Nephron (organoid): ENCODE measurements around the gene PDCD2L.

Experiments used
- H3K27ac Mint-ChIP-seq, 3 experiments: 2 replicates each; pipeline ENCODE4 v1.8.0; 2020; ENCODE audit warnings: mixed read lengths in 3 of 3, mild to moderate bottlenecking in 2 of 3, moderate library complexity in 1 of 3
- H3K27me3 Mint-ChIP-seq: 2 replicates; pipeline ENCODE4 v1.8.0; 2021; ENCODE audit warnings: low read depth, mild to moderate bottlenecking, moderate library complexity, mixed read lengths
- H3K36me3 Mint-ChIP-seq: 2 replicates; pipeline ENCODE4 v1.8.0; 2020; ENCODE audit warnings: low read depth, mixed read lengths
- H3K4me1 Mint-ChIP-seq: 2 replicates; pipeline ENCODE4 v1.8.0; 2020; ENCODE audit warnings: mixed read lengths
- H3K4me3 Mint-ChIP-seq, 3 experiments: 2 replicates each; pipeline ENCODE4 v1.8.0; 2020; ENCODE audit warnings: mild to moderate bottlenecking in 3 of 3, mixed read lengths in 3 of 3, moderate library complexity in 2 of 3
- H3K9me3 Mint-ChIP-seq: 2 replicates; pipeline ENCODE4 v1.8.0; 2020; ENCODE audit warnings: mixed read lengths
- TF ChIP-seq, protein P1 (sequence below), 3 experiments: fragments of 200-600 bp; sonication (generic); IDR thresholded peaks; one replicate each; pipeline ENCODE4 v1.5.0; 2021; ENCODE audit warnings: antibody characterized with exemption in 3 of 3; ENCODE audit not compliant: unreplicated experiment in 3 of 3

Gene PDCD2L

DNA sequence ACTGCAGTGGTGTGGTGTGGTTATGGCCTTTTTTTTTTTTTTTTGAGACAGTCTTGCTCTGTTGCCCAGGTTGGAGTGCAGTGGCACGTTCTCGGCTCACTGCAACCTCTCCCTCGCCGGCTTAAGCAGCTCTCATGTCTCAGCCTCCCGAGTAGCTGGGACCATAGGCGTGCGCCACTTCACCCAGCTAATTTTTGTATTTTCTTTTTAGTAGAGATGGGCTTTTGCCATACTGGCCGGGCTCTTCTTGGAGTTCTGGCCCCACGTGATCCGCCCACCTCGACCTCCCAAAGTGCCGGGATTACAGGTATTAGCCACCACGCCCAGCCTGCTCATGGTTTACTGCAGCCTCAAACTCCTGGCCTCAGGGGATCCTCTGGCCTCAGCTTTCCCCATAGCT lies 7.0 kb downstream of the PDCD2L start:
- Mint-ChIP-seq H3K36me3 (peaks cover 32% of the 10 kb centered on the region), H3K4me1 (no peaks in the 10 kb centered on the region)

GRCh38 chr19:34416021-34416545 lies 11.9 kb downstream of the PDCD2L start:
- Mint-ChIP-seq H3K4me1 (no peaks in the 10 kb centered on the region), H3K36me3 (peaks cover 49% of the 10 kb centered on the region), H3K4me3 (no peak overlapping the region), H3K27ac (no peak overlapping the region), H3K9me3 (no peaks in the 10 kb centered on the region), H3K27me3 (no peaks in the 10 kb centered on the region)
- TF ChIP-seq, protein P1, sequence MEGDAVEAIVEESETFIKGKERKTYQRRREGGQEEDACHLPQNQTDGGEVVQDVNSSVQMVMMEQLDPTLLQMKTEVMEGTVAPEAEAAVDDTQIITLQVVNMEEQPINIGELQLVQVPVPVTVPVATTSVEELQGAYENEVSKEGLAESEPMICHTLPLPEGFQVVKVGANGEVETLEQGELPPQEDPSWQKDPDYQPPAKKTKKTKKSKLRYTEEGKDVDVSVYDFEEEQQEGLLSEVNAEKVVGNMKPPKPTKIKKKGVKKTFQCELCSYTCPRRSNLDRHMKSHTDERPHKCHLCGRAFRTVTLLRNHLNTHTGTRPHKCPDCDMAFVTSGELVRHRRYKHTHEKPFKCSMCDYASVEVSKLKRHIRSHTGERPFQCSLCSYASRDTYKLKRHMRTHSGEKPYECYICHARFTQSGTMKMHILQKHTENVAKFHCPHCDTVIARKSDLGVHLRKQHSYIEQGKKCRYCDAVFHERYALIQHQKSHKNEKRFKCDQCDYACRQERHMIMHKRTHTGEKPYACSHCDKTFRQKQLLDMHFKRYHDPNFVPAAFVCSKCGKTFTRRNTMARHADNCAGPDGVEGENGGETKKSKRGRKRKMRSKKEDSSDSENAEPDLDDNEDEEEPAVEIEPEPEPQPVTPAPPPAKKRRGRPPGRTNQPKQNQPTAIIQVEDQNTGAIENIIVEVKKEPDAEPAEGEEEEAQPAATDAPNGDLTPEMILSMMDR (IDR thresholded peaks at IDR 0.05; ENCODE audit: unreplicated experiment in 3 of 3), result no peak

More for the DNA sequence above, 7.0 kb downstream of the PDCD2L start:
- Mint-ChIP-seq H3K27ac (no peak overlapping the region), H3K27me3 (no peaks in the 10 kb centered on the region), H3K4me3 (no peak overlapping the region), H3K9me3 (no peaks in the 10 kb centered on the region)
- TF ChIP-seq, protein P1 (IDR thresholded peaks at IDR 0.05; ENCODE audit: unreplicated experiment in 3 of 3), result no peak

DNA sequence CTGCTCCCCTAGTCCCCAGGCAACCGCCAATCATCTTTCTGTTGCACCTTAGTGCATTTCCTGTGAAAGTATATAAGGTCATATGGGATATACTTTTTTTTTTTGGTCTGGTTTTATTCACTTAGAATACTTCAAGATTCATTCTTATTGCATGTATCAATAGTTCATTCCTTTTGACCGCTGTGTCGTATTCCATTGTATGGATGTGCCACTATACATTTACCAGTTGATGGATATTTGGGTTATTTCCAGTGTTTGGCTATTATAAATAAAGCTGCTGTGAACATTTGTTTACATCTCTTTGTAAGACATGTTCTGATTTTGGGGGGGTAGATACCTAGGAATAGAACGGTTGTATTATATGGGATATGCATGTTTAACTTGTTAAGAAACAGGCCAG lies 14.1 kb downstream of the PDCD2L start:
- Mint-ChIP-seq H3K9me3 (no peaks in the 10 kb centered on the region), H3K27me3 (no peaks in the 10 kb centered on the region), H3K4me1 (no peaks in the 10 kb centered on the region), H3K36me3 (peaks cover 51% of the 10 kb centered on the region), H3K27ac (no peak overlapping the region), H3K4me3 (no peak overlapping the region)
- TF ChIP-seq, protein P1 (IDR thresholded peaks at IDR 0.05; ENCODE audit: unreplicated experiment in 3 of 3), result no peak

DNA sequence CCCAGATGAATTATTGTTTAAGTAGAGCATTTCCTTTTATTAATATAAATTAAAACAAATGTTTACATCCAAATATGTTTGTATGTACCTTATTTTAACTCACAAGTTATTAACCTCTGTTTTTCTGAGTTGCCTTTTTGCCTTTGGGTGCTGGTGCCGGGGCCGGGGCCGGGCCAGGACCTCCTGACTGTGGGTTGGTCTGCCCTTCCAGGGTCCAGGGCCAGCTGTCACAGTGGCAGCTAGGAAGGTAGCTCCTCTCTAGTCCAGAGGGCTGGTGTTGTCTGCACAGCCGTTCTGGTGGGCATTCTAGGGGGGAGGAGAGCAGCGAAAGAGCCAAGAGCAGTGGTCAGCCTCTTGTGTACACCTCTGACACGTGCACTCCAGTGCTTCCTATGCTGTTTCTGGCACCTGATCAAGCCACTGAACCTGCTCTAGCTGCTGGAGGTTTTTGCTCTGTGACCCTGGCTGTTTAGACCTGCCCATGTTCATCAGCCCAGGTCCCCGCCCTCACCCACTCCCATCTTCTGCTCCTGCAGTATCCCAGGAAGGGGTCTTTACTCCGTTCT lies 22.0 kb downstream of the PDCD2L start:
- no peak overlapping the region for H3K27ac Mint-ChIP-seq
- H3K4me3 Mint-ChIP-seq, result peak overlapping the region; percentile 50 to 78 (median 71)
- H3K4me1 Mint-ChIP-seq, result peaks cover 20% of the 10 kb centered on the region
- no peaks in the 10 kb centered on the region for H3K27me3 Mint-ChIP-seq
- TF ChIP-seq, protein P1 (IDR thresholded peaks at IDR 0.05; ENCODE audit: unreplicated experiment in 3 of 3), result no peak
- H3K9me3 Mint-ChIP-seq, result no peaks in the 10 kb centered on the region
- H3K36me3 Mint-ChIP-seq, result peaks cover 20% of the 10 kb centered on the region

- Mint-ChIP-seq H3K36me3 (peaks cover 33% of the 10 kb centered on the region), H3K27me3 (no peaks in the 10 kb centered on the region), H3K9me3 (no peaks in the 10 kb centered on the region), H3K27ac (peak overlapping the region; percentile 78 to 94 (median 93)), H3K4me1 (peaks cover 27% of the 10 kb centered on the region), H3K4me3 (peak overlapping the region; percentile 96 to 100 (median 99))
- TF ChIP-seq, protein P1 (IDR thresholded peaks at IDR 0.05; ENCODE audit: unreplicated experiment in 3 of 3), result no peak
Measured at GRCh38 chr19:34428549-34429285, 24.5 kb downstream of the PDCD2L start.
